HL-60 (cell line): ENCODE data around the gene AKAP10.

Experiments
- DNase-seq, 2 experiments: peaks; one replicate each; pipeline ENCODE4 v3.0.0-alpha.2; 2010 to 2020; ENCODE audit warnings: low read depth in 1 of 2, low spot score in 1 of 2
- H3K27ac ChIP-seq: fragments of 250-450 bp; sonication (Bioruptor Pico); replicated peaks from 2 replicates; pipeline ENCODE4 v1.5.1; 2020; ENCODE audit warnings: mild to moderate bottlenecking, moderate library complexity
- H3K27me3 ChIP-seq: fragments of 250-450 bp; sonication (Bioruptor Pico); 2 replicates; pipeline ENCODE4 v1.5.1; 2021; ENCODE audit warnings: mild to moderate bottlenecking, moderate library complexity; ENCODE audit not compliant: insufficient read depth, poor library complexity, severe bottlenecking
- H3K4me3 ChIP-seq: replicated peaks from 2 replicates; pipeline ENCODE4 v1.5.1; 2011; ENCODE audit warnings: mild to moderate bottlenecking, control low read depth, low read length; ENCODE audit not compliant: insufficient read depth
- GABPA ChIP-seq: IDR thresholded peaks from 2 replicates; pipeline ENCODE4 v1.6.1; 2012; ENCODE audit warnings: low read depth
- POLR2AphosphoS5 ChIP-seq: IDR thresholded peaks from 2 replicates; pipeline ENCODE4 v1.6.1; 2012; ENCODE audit warnings: low read depth
- SPI1 ChIP-seq: IDR thresholded peaks from 2 replicates; pipeline ENCODE4 v1.6.1; 2012; ENCODE audit warnings: low read depth, mild to moderate bottlenecking, borderline replicate concordance
- TF ChIP-seq, protein P1 (sequence below): IDR thresholded peaks from one replicate; pipeline ENCODE4 v1.5.1; 2011; ENCODE audit warnings: low read length, control low read depth, inconsistent platforms; ENCODE audit not compliant: insufficient read depth
- TF ChIP-seq, protein P2 (sequence below): IDR thresholded peaks from 2 replicates; pipeline ENCODE4 v1.6.1; 2012; ENCODE audit warnings: low read depth; ENCODE audit not compliant: insufficient replicate concordance

Gene AKAP10

GRCh38 chr17:20009302-20010098 lies 31.9 kb upstream of the AKAP10 start, which contains the start of gene SPECC1:
SPECC1 (plus strand) TSS chr17:20009359; CDS start chr17:20096652, 87,293 bp downstream.
- no peak within 1 kb of the TSS for H3K27ac ChIP-seq
- H3K4me3 ChIP-seq: peak within 1 kb of the TSS; percentile 75
- H3K27me3 ChIP-seq: no peaks in the 10 kb centered on the region
- TF ChIP-seq POLR2AphosphoS5: no peak
- TF ChIP-seq, protein P1, sequence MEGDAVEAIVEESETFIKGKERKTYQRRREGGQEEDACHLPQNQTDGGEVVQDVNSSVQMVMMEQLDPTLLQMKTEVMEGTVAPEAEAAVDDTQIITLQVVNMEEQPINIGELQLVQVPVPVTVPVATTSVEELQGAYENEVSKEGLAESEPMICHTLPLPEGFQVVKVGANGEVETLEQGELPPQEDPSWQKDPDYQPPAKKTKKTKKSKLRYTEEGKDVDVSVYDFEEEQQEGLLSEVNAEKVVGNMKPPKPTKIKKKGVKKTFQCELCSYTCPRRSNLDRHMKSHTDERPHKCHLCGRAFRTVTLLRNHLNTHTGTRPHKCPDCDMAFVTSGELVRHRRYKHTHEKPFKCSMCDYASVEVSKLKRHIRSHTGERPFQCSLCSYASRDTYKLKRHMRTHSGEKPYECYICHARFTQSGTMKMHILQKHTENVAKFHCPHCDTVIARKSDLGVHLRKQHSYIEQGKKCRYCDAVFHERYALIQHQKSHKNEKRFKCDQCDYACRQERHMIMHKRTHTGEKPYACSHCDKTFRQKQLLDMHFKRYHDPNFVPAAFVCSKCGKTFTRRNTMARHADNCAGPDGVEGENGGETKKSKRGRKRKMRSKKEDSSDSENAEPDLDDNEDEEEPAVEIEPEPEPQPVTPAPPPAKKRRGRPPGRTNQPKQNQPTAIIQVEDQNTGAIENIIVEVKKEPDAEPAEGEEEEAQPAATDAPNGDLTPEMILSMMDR: peak; percentile 56
- DNase-seq: peak; percentile 31 to 57

- peak overlapping the region; percentile 75 for H3K4me3 ChIP-seq
- H3K27me3 ChIP-seq: no peaks in the 10 kb centered on the region
- DNase-seq: no peak
- TF ChIP-seq GABPA (no peak), SPI1 (no peak), POLR2AphosphoS5 (no peak)
- TF ChIP-seq, protein P1: no peak
- TF ChIP-seq, protein P2, sequence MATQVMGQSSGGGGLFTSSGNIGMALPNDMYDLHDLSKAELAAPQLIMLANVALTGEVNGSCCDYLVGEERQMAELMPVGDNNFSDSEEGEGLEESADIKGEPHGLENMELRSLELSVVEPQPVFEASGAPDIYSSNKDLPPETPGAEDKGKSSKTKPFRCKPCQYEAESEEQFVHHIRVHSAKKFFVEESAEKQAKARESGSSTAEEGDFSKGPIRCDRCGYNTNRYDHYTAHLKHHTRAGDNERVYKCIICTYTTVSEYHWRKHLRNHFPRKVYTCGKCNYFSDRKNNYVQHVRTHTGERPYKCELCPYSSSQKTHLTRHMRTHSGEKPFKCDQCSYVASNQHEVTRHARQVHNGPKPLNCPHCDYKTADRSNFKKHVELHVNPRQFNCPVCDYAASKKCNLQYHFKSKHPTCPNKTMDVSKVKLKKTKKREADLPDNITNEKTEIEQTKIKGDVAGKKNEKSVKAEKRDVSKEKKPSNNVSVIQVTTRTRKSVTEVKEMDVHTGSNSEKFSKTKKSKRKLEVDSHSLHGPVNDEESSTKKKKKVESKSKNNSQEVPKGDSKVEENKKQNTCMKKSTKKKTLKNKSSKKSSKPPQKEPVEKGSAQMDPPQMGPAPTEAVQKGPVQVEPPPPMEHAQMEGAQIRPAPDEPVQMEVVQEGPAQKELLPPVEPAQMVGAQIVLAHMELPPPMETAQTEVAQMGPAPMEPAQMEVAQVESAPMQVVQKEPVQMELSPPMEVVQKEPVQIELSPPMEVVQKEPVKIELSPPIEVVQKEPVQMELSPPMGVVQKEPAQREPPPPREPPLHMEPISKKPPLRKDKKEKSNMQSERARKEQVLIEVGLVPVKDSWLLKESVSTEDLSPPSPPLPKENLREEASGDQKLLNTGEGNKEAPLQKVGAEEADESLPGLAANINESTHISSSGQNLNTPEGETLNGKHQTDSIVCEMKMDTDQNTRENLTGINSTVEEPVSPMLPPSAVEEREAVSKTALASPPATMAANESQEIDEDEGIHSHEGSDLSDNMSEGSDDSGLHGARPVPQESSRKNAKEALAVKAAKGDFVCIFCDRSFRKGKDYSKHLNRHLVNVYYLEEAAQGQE: no peak
- H3K27ac ChIP-seq: no peak overlapping the region
Observed at GRCh38 chr17:20009052-20009301, 31.3 kb upstream of the AKAP10 start.

- no peak for DNase-seq
- TF ChIP-seq SPI1: no peak
- TF ChIP-seq, protein P1: no peak
- TF ChIP-seq, protein P2: no peak
- no peak for TF ChIP-seq POLR2AphosphoS5
- TF ChIP-seq GABPA: no peak
- Histone ChIP-seq H3K27ac (no peak overlapping the region), H3K27me3 (no peaks in the 10 kb centered on the region), H3K4me3 (peak overlapping the region; percentile 75)
Observed at GRCh38 chr17:20008242-20009051, 30.8 kb upstream of the AKAP10 start.
